Progenitor cell of endocrine pancreas (in vitro differentiated cells): ENCODE results near the gene SLC25A31. TPM values are rescaled to one million over a fixed set of nuclear protein-coding genes. Genes with fewer than 3 reads are reported as not detected.

ENCODE experiments used
- DNase-seq: peaks from one replicate; pipeline ENCODE4 v3.0.0; 2021; ENCODE audit warnings: low spot score; ENCODE audit not compliant: unreplicated experiment
- H3K27ac Mint-ChIP-seq: 2 replicates; pipeline ENCODE4 v1.8.0; 2021; ENCODE audit warnings: mild to moderate bottlenecking, moderate library complexity, mixed read lengths
- H3K27me3 Mint-ChIP-seq: 2 replicates; pipeline ENCODE4 v1.8.0; 2021; ENCODE audit warnings: mixed read lengths
- H3K36me3 Mint-ChIP-seq: 2 replicates; pipeline ENCODE4 v1.8.0; 2022; ENCODE audit warnings: mixed read lengths; ENCODE audit not compliant: insufficient read depth
- H3K4me1 Mint-ChIP-seq: 2 replicates; pipeline ENCODE4 v1.8.0; 2021; ENCODE audit warnings: low read depth, mixed read lengths
- H3K4me3 Mint-ChIP-seq: 2 replicates; pipeline ENCODE4 v1.8.0; 2021; ENCODE audit warnings: low read depth, mild to moderate bottlenecking, moderate library complexity, mixed read lengths
- H3K9me3 Mint-ChIP-seq: 2 replicates; pipeline ENCODE4 v1.8.0; 2021; ENCODE audit warnings: low read depth, mixed read lengths
- CTCF ChIP-seq: fragments of 200-600 bp; sonication (generic); IDR thresholded peaks from one replicate; pipeline ENCODE4 v1.5.0; 2021; ENCODE audit warnings: antibody characterized with exemption, mild to moderate bottlenecking; ENCODE audit not compliant: unreplicated experiment
- total RNA-seq: library from RNA; stranded (reverse); gene quantifications from 2 replicates; pipeline ENCODE4 v1.2.1, GENCODE V29; 2021

SLC25A31 gene
- total RNA-seq, 1 donor from 2014 or later, result not detected

GRCh38 chr4:127759228-127759820 is 29.1 kb downstream of the SLC25A31 start:
- H3K36me3 Mint-ChIP-seq, result peaks cover 3% of the 10 kb centered on the region
- H3K27me3 Mint-ChIP-seq, result no peaks in the 10 kb centered on the region
- DNase-seq, result no peak
- H3K4me1 Mint-ChIP-seq, result no peaks in the 10 kb centered on the region
- no peak overlapping the region for H3K4me3 Mint-ChIP-seq
- H3K27ac Mint-ChIP-seq, result no peak overlapping the region
- TF ChIP-seq CTCF, result no peak
- H3K9me3 Mint-ChIP-seq, result peaks cover 18% of the 10 kb centered on the region

GRCh38 chr4:127759893-127760292 is 29.7 kb downstream of the SLC25A31 start:
- H3K27ac Mint-ChIP-seq, result no peak overlapping the region
- no peak overlapping the region for H3K4me3 Mint-ChIP-seq
- no peak for TF ChIP-seq CTCF
- H3K9me3 Mint-ChIP-seq, result peaks cover 17% of the 10 kb centered on the region
- H3K4me1 Mint-ChIP-seq, result no peaks in the 10 kb centered on the region
- peaks cover 3% of the 10 kb centered on the region for H3K36me3 Mint-ChIP-seq
- no peak for DNase-seq
- H3K27me3 Mint-ChIP-seq, result no peaks in the 10 kb centered on the region

- Mint-ChIP-seq H3K4me1 (peaks cover 6% of the 10 kb centered on the region), H3K27me3 (no peaks in the 10 kb centered on the region), H3K4me3 (no peak overlapping the region), H3K9me3 (no peaks in the 10 kb centered on the region), H3K27ac (no peak overlapping the region), H3K36me3 (no peaks in the 10 kb centered on the region)
- DNase-seq, result no peak
- no peak for TF ChIP-seq CTCF
Observed at GRCh38 chr4:127771535-127772275, 41.5 kb downstream of the SLC25A31 start.

GRCh38 chr4:127772769-127773671 is 42.8 kb downstream of the SLC25A31 start:
- DNase-seq, result no peak
- no peak for TF ChIP-seq CTCF
- Mint-ChIP-seq H3K36me3 (no peaks in the 10 kb centered on the region), H3K27me3 (no peaks in the 10 kb centered on the region), H3K27ac (no peak overlapping the region), H3K4me3 (no peak overlapping the region), H3K9me3 (no peaks in the 10 kb centered on the region), H3K4me1 (peaks cover 15% of the 10 kb centered on the region)

- no peak overlapping the region for H3K4me3 Mint-ChIP-seq
- H3K4me1 Mint-ChIP-seq, result peaks cover 21% of the 10 kb centered on the region
- H3K9me3 Mint-ChIP-seq, result no peaks in the 10 kb centered on the region
- H3K27ac Mint-ChIP-seq, result no peak overlapping the region
- no peak for TF ChIP-seq CTCF
- peaks cover under 1% of the 10 kb centered on the region for H3K27me3 Mint-ChIP-seq
- no peak for DNase-seq
- H3K36me3 Mint-ChIP-seq, result no peaks in the 10 kb centered on the region
Observed at GRCh38 chr4:127775843-127776242, 45.6 kb downstream of the SLC25A31 start.
